Measurements from ENCODE around the gene CCNE1. TPM values are rescaled to one million over a fixed set of nuclear protein-coding genes. Genes with fewer than 3 reads are reported as not detected.

CCNE1 gene
- total and polyA plus RNA-seq, 9 of the 15 experiments (the other 6 are each of a cell fraction or from before 2014, with no cell fraction given), result 6.2 to 41.0 (median 31.6) TPM

- Histone ChIP-seq H2AFZ (ENCODE audit: low read depth, low read length) (no peak overlapping the region), H3K4me2 (ENCODE audit: insufficient read depth, low read length) (no peak overlapping the region), H3K27ac (ENCODE audit: extremely low read depth, low read depth, low read length) (no peak overlapping the region), H3K27me3 (ENCODE audit: control insufficient read depth in 2 of 2, insufficient read depth in 2 of 2, low read length in 2 of 2) (peaks cover 49 to 64% of the 10 kb centered on the region in 2 experiments), H3K9me3 (replicated peaks; ENCODE audit: control insufficient read depth, insufficient read depth, low read depth, low read length) (no peaks in the 10 kb centered on the region), H3K4me1 (replicated peaks in 1 of 2; ENCODE audit: control insufficient read depth in 2 of 2, insufficient read depth in 2 of 2, low read length in 2 of 2) (no peaks in the 10 kb centered on the region), H3K79me2 (ENCODE audit: control insufficient read depth, insufficient read depth, low read length) (no peaks in the 10 kb centered on the region), H3K4me3 (no peak overlapping the region), H3K9me1 (ENCODE audit: control insufficient read depth, insufficient read depth, low read length) (no peaks in the 10 kb centered on the region), H3K36me3 (ENCODE audit: control insufficient read depth, insufficient read depth, low read length) (no peaks in the 10 kb centered on the region), H4K20me1 (replicated peaks; ENCODE audit: control insufficient read depth, insufficient read depth, low read length) (peaks cover 5% of the 10 kb centered on the region; the same call in 1 of the 2 replicates), H3K9ac (ENCODE audit: insufficient read depth in 1 of 2, low read depth in 2 of 2, low read length in 2 of 2) (no peak overlapping the region)
- no peak for TF ChIP-seq STAT5A (IDR thresholded peaks at IDR 0.05; ENCODE audit: borderline replicate concordance, low read length)
- TF ChIP-seq SPI1 (IDR thresholded peaks at IDR 0.05; ENCODE audit: borderline replicate concordance, low read depth, low read length), result peak; percentile 79
- 0 out of 2 replicates have a peak, but pooled peaks have one; percentile 6 for TF ChIP-seq BHLHE40 (IDR thresholded peaks at IDR 0.05; ENCODE audit: low read length)
- peak; percentile 34; the same call in 1 of the 2 replicates for TF ChIP-seq CTBP1 (IDR thresholded peaks at IDR 0.05; ENCODE audit: borderline replicate concordance)
- no peak for TF ChIP-seq GTF2A2 (tag; IDR thresholded peaks at IDR 0.05)
- no peak for TF ChIP-seq ZNF197 (CRISPR knock-in tag; IDR thresholded peaks at IDR 0.05; ENCODE audit: low read depth)
- peak in 2 of 3 experiments; percentile 24 to 34; a peak in 3 of 6 replicates for TF ChIP-seq CTCF (IDR thresholded peaks at IDR 0.05 in 2 of 3, conservative IDR thresholded peaks at IDR 0.05 in 1 of 3; ENCODE audit: insufficient read depth in 2 of 3, low read depth in 1 of 3, low read length in 3 of 3)
- TF ChIP-seq RAD21 (CRISPR knock-in tag; conservative IDR thresholded peaks at IDR 0.05 in 1 of 2, IDR thresholded peaks at IDR 0.05 in 1 of 2), result peak; percentile 49 to 56; a peak in 3 of 4 replicates
- DNase-seq (ENCODE audit: extremely low read depth in 1 of 4, low spot score in 3 of 4), result no peak
- ChIA-PET CTCF (ENCODE audit: low intra/inter-chr PET ratio) (interaction anchor here (0.5 to 1.2 kb wide), 2 partner anchors 19 to 39 kb away, joined by 3 to 7 read pairs; no protein-coding TSS in a partner anchor), POLR2A (no interaction called here)
- in situ Hi-C loops (cut with MboI), result no loop called here
- WGBS (ENCODE audit: insufficient coverage, low coverage, missing lambda C conversion rate), result 4% methylated on average over 17 of the region's 17 CpGs
- intact Hi-C loops (cut with micrococcal nuclease), result no loop called here
- ATAC-seq, result peak; percentile 73
- BruUV-seq (replicated peaks), result no TSS peak
- FAIRE-seq, result peak; percentile 78
Observed at GRCh38 chr19:29834991-29835846, 23.4 kb downstream of the CCNE1 start.
